ENCODE results near the gene EIF4EBP3.

Gene EIF4EBP3

DNA sequence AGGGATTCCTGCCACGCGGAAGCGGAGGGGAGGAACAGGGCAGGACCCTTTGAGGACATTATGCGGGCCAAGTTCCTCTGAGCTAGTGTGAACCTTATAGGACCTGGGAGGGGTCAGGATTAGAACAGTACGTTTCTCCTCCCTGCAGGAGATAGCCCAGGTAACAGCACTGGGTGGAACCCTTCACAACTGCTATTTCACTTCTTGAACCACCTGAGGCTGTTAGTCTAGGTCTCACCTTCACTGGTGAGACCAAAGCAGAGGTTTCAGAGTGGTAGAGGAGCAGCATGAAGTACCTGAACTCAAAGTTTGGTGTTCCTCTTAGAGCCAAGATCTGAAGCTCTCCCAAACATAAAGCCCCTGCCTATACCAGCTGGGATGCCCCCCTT is 832 bp downstream of the EIF4EBP3 start:
- no peak for DNase-seq
- H3K36me3 ChIP-seq, result peaks cover 40% of the 10 kb centered on the region
- peak overlapping the region; percentile 57 for H3K4me3 ChIP-seq (ENCODE audit: low read depth, low read length)

GRCh38 chr5:140548791-140549190 is 1.3 kb downstream of the EIF4EBP3 start:
- H3K4me1 ChIP-seq, result peaks cover 16% of the 10 kb centered on the region
- H3K36me3 ChIP-seq, result peaks cover 35% of the 10 kb centered on the region
- no peak for DNase-seq
- no peaks in the 10 kb centered on the region for H3K27me3 ChIP-seq
- no peak for TF ChIP-seq CTCF (IDR thresholded peaks at IDR 0.05; ENCODE audit: low read depth, low read length)
- H3K9me3 ChIP-seq, result no peaks in the 10 kb centered on the region
- H3K4me3 ChIP-seq (ENCODE audit: low read depth, low read length), result no peak overlapping the region

More for the DNA sequence above, 832 bp downstream of the EIF4EBP3 start:
- no peaks in the 10 kb centered on the region for H3K9me3 ChIP-seq
- TF ChIP-seq CTCF (IDR thresholded peaks at IDR 0.05; ENCODE audit: low read depth, low read length), result no peak
- H3K4me1 ChIP-seq, result peaks cover 16% of the 10 kb centered on the region
- no peaks in the 10 kb centered on the region for H3K27me3 ChIP-seq

GRCh38 chr5:140549237-140550144 is 2.0 kb downstream of the EIF4EBP3 start:
- Histone ChIP-seq H3K36me3 (peaks cover 33% of the 10 kb centered on the region), H3K4me3 (ENCODE audit: low read depth, low read length) (no peak overlapping the region), H3K27me3 (no peaks in the 10 kb centered on the region), H3K4me1 (peaks cover 16% of the 10 kb centered on the region), H3K9me3 (no peaks in the 10 kb centered on the region)
- no peak for TF ChIP-seq CTCF (IDR thresholded peaks at IDR 0.05; ENCODE audit: low read depth, low read length)
- DNase-seq, result peak; percentile 51

DNA sequence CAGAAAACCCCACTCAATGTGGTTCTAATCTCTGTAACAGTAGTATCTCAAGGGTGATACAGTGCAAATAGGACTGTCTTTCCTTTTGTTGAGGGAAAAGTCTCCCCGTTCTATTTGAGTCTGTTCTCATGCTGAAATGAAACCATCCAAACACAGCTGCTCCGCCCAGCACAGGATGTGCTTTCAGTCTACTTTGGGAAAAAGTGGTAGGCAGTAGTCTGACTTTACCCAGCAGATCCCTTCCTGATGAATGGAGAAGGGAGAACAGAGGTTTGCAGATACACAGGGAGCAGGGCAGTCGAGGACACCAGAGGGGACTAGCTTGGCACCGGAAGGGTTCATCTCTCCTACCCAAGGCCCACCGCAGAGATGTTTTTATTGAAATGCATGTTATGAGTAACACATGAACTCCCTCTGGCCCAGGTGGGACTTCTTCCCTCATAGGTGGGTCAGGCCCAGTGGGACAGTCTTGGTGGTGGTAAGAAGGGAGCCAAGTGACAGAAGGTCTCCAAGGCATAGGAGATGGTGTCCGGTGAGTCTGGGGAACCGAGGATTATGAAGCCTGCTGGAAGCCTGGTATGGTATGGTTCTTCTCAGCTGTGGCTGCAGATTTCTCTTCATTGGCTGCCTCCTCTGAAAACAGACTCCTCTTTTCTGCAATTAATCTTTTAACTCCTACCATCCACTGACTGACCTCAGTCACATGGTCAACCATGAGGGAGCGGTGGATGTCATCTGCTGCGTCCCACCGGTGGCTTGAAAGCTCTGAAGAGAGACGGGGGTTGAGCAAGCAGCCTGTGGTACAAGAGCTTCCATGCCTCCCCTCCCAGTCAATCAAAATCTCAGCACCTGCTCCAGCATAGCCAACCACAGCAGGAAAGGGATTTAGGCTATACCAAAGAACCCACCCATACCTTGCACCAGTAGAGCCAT is 3.0 kb downstream of the EIF4EBP3 start:
- H3K9me3 ChIP-seq, result no peaks in the 10 kb centered on the region
- no peak overlapping the region for H3K4me3 ChIP-seq (ENCODE audit: low read depth, low read length)
- peaks cover 16% of the 10 kb centered on the region for H3K4me1 ChIP-seq
- H3K36me3 ChIP-seq, result peaks cover 33% of the 10 kb centered on the region
- H3K27me3 ChIP-seq, result no peaks in the 10 kb centered on the region
- TF ChIP-seq CTCF (IDR thresholded peaks at IDR 0.05; ENCODE audit: low read depth, low read length), result no peak
- DNase-seq, result no peak

- DNase-seq, result no peak
- Histone ChIP-seq H3K27me3 (no peaks in the 10 kb centered on the region), H3K4me1 (peaks cover 22% of the 10 kb centered on the region), H3K4me3 (ENCODE audit: low read depth, low read length) (no peak overlapping the region), H3K9me3 (no peaks in the 10 kb centered on the region), H3K36me3 (peaks cover 33% of the 10 kb centered on the region)
- TF ChIP-seq CTCF (IDR thresholded peaks at IDR 0.05; ENCODE audit: low read depth, low read length), result no peak
Measured at GRCh38 chr5:140551872-140552271, 4.4 kb downstream of the EIF4EBP3 start.
